Tibial nerve (tissue), 4 donors: ENCODE data around the gene ERN1.

Experiments used
- EP300 ChIP-seq, 2 donors: sonication (generic); formaldehyde crosslinking; IDR thresholded peaks; one replicate each; pipeline ENCODE4 v1.6.1; 2017; ENCODE audit warnings: antibody characterized with exemption in 2 of 2, mild to moderate bottlenecking in 1 of 2
- TF ChIP-seq, protein P1 (sequence below), 5 experiments: fragments of 200-600 bp in 3 of 5; fragments of 450-650 bp in 2 of 5; sonication (generic) in 3 of 5; IDR thresholded peaks; one replicate each; pipeline ENCODE4 v1.5.1; 2016 to 2019; ENCODE audit warnings: antibody characterized with exemption in 5 of 5, mild to moderate bottlenecking in 3 of 5, moderate library complexity in 2 of 5

DNA sequence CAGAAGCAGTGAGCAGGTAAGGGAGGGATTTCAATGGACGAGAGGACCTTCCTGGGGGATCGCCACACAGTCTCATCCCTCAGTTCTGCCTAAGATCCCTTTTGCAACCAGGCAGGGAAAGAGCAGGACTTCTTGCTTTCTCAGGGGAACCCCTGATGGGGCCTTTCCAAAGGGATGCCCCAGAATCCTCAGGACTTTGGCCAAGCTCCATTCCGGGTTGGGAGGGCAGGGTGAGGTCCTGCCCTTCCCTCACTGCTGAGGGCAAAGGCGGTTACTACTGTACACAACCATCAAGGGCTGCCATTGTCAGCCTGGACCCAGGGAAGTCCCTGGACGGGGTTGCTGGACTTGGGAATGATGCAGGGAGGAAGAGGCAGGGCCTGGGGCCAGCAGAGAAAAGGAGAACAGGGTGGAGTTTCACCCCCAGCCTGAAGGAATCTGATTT lies 122.1 kb downstream of the ERN1 start:
- TF ChIP-seq EP300 (IDR thresholded peaks at IDR 0.05), result peak in 1 of 2 donors; percentile 54
- TF ChIP-seq, protein P1, sequence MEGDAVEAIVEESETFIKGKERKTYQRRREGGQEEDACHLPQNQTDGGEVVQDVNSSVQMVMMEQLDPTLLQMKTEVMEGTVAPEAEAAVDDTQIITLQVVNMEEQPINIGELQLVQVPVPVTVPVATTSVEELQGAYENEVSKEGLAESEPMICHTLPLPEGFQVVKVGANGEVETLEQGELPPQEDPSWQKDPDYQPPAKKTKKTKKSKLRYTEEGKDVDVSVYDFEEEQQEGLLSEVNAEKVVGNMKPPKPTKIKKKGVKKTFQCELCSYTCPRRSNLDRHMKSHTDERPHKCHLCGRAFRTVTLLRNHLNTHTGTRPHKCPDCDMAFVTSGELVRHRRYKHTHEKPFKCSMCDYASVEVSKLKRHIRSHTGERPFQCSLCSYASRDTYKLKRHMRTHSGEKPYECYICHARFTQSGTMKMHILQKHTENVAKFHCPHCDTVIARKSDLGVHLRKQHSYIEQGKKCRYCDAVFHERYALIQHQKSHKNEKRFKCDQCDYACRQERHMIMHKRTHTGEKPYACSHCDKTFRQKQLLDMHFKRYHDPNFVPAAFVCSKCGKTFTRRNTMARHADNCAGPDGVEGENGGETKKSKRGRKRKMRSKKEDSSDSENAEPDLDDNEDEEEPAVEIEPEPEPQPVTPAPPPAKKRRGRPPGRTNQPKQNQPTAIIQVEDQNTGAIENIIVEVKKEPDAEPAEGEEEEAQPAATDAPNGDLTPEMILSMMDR (IDR thresholded peaks at IDR 0.05), result no peak
